Hematopoietic multipotent progenitor cell treated with erythropoietin and hydrocortisone succinate and interleukin-3 and kit ligand, for 15 days (in vitro differentiated cells): ENCODE results near the gene TBC1D17.
A peak's percentile ranks its signal among the peaks of the same experiment; 100 is the strongest.

Experiments
- DNase-seq: peaks from one replicate; pipeline ENCODE4 v3.0.0-alpha.2; 2015; ENCODE audit warnings: low spot score

The TBC1D17 gene

GRCh38 chr19:49861541-49862378, 15.7 kb upstream of the TBC1D17 start:
- DNase-seq = no peak

- DNase-seq = no peak
Observed at GRCh38 chr19:49862391-49863253, 14.9 kb upstream of the TBC1D17 start.

- no peak for DNase-seq
Observed at GRCh38 chr19:49863254-49863934, 14.1 kb upstream of the TBC1D17 start.

GRCh38 chr19:49863935-49864320, 13.6 kb upstream of the TBC1D17 start:
- no peak for DNase-seq

GRCh38 chr19:49864890-49865289, 12.6 kb upstream of the TBC1D17 start:
- no peak for DNase-seq

- peak; percentile 79 for DNase-seq
Observed at GRCh38 chr19:49866933-49867782, 10.3 kb upstream of the TBC1D17 start, which contains the start of gene PNKP. Gene PNKP, minus strand, starts transcription at chr19:49867576. Its CDS starts 372 bp downstream, at chr19:49867204.

- no peak for DNase-seq
Observed at GRCh38 chr19:49869009-49869483, 8.5 kb upstream of the TBC1D17 start.

GRCh38 chr19:49869484-49870308, 7.8 kb upstream of the TBC1D17 start:
- peak; percentile 99 for DNase-seq

- DNase-seq = peak; percentile 51
Observed at GRCh38 chr19:49870309-49870901, 7.1 kb upstream of the TBC1D17 start.

- DNase-seq = no peak
Observed at GRCh38 chr19:49871349-49871985, 6.0 kb upstream of the TBC1D17 start.

- peak; percentile 71 for DNase-seq
Observed at GRCh38 chr19:49872245-49873128, 5.0 kb upstream of the TBC1D17 start.

- DNase-seq = no peak
Observed at GRCh38 chr19:49873129-49873521, 4.4 kb upstream of the TBC1D17 start.

- DNase-seq = no peak
Observed at GRCh38 chr19:49873834-49874233, 3.7 kb upstream of the TBC1D17 start.

- no peak for DNase-seq
Observed at GRCh38 chr19:49874503-49875157, 2.9 kb upstream of the TBC1D17 start.

GRCh38 chr19:49875177-49875576, 2.3 kb upstream of the TBC1D17 start:
- DNase-seq = no peak

- peak; percentile 71 for DNase-seq
Observed at GRCh38 chr19:49875857-49876421, 1.6 kb upstream of the TBC1D17 start.

GRCh38 chr19:49876422-49877019, 981 bp upstream of the TBC1D17 start:
- DNase-seq = peak; percentile 99
